Measurements from ENCODE around the gene ST8SIA6. TPM values are rescaled to one million over a fixed set of nuclear protein-coding genes. Genes with fewer than 3 reads are reported as not detected.
"Not testable (repeated sequence)": the region's sequence is repeated elsewhere in the genome, so short reads cannot be mapped to it uniquely, and the experiment has no call there.

Gene ST8SIA6
- polyA plus RNA-seq, 1 donor: 1.3 TPM

DNA sequence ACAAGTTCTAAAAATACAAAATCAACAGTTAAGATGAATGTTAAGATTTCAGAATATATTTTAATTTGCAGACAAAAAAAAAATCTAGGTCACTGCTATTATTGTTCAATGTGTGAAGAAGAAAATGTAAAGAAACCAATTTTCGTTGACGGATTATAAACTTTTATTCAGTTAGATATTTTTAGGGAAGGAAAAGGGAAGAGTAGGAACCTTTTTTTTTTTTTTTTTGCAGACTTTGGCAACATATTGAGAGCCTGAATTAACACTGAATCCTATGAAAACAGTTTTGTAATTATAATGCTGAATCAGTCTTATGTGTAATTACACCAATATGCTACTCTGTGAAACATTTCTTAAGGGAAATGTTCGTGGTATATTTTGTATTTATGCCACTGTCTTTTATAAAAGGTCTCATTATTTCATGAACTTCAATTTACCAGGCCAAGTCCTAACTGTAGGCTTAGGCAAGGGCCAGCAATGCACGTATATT lies 106.3 kb downstream of the ST8SIA6 start:
- no peak for DNase-seq (ENCODE audit: low read depth)

DNA sequence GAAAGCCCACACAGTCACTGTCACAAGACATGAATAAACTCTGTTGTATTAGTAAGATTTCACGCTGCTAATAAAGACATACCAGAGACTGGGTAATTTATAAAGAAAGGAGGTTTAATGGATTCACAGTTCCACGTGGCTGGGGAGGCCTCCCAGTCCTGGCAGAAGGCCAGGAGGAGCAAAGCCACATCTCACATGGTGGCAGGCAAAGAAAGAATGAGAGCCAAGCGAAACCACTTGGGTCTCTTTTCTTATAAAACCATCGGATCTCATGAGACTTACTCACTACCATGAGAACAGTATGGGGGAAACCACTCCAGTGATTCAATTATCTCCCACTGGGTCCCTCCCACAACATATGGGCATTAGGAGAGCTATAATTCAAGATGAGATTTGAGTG lies 110.2 kb downstream of the ST8SIA6 start:
- no peak for DNase-seq (ENCODE audit: low read depth)

DNA sequence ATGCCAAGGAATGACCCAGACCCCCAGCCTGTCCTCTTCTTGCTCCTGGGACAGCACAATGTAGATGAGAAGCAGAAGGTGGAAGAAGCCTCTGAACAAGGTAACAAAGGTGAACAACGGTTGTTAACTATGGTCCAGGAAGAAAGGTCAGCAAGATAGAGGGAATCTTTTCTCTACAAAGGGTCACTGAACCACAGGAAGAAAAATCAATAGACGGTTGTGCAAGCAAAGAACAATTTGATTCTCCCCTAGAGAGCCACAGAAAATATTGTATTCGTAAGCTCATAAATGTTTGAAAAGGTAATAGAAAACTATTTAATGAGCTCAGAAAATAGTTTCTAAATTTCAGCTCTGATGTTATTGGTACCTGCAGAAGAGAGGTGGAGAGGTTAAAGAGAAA lies 111.3 kb downstream of the ST8SIA6 start:
- no peak for DNase-seq (ENCODE audit: low read depth)

DNA sequence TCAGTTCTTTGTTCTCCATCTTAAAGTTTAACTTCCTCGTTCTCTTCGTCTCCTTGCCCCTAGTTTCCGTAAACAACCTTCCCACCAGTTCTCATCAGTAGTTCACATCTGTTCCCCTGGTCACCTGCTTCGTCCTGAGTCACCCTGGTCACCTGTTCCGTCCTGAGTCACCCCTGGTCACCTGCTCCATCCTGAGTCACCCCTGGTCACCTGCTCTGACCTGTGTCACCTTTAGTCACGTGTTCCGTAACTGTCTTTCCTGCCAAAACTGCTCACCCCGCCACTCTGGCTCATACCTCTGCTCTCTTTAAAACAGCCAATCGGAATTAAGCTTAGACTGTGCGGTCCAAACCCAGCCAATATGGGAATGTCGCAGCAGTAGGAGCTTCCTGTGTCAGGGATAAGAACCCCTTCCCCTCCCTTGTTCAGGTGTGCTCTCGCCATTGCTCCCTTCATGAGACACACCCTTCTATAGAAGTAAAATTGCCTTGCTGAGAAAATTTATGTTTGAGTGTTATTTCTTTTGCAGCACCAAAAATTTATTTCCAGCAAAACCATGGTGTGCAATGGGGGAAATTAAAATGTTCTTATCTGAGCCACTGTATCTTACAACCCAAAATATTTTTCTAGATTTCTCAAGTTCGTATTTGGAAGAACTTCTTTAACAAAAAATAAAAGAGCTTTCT lies 114.1 kb downstream of the ST8SIA6 start:
- DNase-seq (ENCODE audit: low read depth): no peak

DNA sequence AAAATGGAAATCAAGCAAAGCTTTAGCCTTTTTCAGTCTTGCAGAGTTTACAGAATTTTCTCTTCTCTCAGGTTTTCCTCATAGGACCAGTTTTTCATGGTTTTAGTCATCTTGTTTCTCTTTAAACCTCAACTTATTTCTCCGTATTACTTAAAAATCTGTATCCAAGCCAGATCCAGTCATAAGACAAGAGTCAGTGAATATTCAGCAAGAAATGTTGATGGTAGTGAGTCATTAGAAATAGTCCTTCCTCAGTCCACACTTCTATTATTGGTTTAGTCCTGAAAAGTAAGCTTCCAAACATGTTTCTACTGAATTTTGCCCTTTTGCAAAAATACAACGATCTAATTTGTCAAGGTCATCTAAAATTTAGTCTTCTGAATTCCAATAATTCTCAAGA lies 119.3 kb downstream of the ST8SIA6 start:
- DNase-seq (ENCODE audit: low read depth): no peak

DNA sequence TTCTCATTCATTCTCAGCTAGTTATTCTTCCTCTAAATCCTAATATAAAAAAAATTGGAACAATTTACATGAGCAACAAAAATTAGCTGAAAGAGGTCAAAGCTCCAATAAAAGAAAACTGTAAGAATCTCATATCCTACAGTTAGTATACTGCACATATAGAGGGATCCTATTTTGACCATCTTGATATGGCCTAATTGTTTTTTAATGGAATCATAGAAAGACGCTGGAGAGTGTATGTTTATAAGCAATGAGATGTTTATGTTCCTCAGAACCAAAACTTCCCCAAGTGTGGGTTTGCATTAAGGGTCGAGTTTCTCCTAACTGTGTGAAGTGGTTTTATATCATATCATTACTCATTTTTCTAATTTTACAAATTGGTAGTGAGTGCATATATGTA lies 123.9 kb downstream of the ST8SIA6 start:
- DNase-seq (ENCODE audit: low read depth): no peak

DNA sequence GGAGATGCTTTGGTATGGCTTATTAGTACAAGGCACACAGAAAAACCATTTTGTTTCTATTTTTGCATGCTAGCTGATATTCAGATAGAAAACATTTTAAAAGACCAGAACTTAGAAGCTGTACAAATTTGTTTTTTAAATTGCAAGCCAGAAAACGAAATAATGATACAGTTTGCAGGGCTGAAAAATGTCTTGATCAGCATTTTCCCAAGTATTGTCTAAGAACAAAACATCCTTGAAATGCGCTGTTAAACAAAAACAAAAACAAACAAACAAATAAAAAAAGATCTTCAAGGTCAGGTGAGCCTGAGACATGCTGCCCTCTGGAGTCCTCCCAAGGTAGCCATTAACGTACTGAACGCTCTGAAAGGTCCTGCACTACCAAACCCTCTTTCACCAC lies 128.0 kb downstream of the ST8SIA6 start:
- DNase-seq (ENCODE audit: low read depth): no peak

DNA sequence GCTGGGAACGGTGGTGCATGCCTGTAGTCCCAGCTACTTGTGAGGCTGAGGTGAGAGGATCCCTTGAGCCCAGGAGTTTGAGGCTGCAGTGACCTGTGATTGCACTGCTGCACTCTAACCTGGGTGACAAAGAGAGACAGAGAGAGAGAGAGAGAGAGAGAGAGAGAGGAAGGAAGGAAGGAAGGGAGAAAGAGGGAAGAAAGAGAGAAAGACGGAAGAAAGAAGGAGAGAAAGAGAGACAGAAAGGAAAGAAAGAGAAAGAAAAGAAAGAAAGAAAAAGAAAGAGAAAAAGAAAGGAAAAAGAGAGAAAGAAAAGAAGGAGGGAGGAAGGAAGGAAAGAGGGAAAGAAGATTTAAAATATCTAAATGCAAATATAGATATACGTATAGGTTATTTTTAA lies 132.4 kb downstream of the ST8SIA6 start:
- DNase-seq (ENCODE audit: low read depth): not testable (repeated sequence)

DNA sequence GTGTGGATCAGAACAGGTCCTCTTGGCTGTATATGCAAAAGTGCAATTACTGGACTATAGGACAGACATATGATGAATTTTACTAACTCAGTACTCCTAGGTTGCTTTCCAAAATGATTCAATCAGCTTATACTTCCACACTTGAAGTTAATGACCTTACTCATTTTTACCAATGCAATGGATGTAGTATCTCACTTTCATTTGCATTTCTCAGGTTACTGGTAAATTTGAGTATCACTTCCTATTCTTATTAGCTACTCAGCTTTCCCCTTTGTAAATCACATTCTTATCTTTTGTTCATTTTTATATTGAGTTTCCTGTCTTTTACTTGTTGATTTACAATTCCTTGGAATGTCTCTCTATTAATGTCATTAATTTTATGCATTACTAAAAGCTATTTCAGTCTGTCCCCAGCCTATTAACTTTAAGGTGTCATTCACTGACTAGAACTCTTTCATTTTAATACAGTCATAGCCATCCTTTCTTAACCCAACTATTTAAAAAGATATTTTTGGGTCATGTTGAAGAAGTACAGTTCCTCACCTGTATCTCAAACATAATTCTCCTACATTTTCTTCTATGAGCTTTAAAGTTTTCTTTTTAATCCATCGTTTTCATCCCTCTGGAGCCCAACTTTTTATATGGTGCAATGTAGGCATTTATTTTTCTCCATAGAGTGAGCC lies 137.8 kb downstream of the ST8SIA6 start:
- no peak for DNase-seq (ENCODE audit: low read depth)

DNA sequence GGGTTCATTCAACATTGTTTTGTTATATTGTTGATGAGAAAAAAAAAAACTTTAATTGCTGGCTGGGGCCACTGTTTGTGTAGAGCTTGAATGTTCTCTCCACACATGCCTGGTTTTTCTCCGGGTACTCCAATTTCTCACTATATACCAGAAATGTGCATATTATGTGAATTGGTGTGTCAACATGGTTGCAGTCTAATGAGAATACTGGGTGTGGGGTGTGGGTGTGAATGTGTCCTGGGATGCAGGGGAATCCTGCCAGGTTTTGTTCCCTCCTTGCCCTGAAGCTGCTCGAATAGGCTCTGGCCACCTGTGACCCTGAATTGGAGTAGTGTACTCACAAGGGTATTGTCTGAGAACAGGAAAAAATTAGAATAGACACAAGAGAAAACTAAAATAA lies 145.0 kb downstream of the ST8SIA6 start:
- no peak for DNase-seq (ENCODE audit: low read depth)

DNA sequence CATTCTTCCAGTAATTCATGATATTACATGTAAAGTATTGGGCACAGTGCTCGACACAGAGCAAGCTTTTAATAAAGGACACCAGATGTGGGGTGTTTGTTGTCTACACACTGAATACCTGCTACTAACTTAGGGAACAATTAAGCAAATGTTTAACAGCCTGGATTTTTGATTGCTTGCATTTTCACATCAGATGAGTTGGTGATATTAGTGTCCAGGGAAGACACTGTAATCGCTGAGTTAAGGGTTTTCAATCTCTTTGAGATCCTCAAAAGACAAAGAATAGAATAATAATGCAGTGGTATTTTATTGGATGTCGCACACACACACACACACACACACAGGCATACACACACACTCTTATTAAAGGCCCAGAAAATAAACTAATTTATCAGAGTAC lies 147.3 kb downstream of the ST8SIA6 start:
- DNase-seq (ENCODE audit: low read depth): no peak

DNA sequence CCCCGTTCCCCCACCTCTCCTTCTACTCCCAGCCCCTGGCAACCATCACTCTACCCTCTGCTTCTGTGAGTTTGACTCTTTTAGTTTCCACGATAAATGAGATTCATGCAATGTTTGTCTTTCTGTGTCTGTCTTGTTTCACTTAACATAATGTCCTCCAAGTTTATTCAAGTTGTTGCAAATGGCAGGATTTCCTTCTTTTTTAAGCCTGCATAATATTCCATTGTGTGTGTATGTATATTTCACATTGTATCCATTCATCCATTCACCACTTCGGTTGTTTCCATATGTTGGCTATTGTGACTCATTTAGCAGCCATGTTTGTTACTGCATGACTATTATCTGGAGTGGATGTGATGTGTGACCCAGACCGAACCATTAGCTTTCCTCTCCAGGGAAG lies 162.0 kb downstream of the ST8SIA6 start:
- DNase-seq (ENCODE audit: low read depth): no peak

DNA sequence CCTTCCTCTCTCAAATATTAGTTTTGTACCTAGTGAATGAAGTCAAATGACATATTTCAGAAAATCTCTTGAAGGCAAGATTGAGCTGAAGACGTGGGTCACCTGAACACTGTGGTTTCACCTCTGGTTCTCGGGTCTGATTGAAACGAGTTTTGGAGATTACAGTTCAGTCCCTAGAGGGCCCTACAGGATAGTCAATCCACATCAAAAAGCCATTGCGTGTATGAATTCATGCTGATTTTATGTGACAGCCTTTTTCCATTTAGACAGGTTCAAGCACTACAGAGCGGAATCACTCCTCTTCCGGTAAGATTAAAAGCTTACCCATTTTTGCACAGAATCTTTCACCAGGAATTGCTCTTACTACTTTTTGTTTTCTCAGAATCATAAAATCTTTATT lies 164.2 kb downstream of the ST8SIA6 start:
- no peak for DNase-seq (ENCODE audit: low read depth)

DNA sequence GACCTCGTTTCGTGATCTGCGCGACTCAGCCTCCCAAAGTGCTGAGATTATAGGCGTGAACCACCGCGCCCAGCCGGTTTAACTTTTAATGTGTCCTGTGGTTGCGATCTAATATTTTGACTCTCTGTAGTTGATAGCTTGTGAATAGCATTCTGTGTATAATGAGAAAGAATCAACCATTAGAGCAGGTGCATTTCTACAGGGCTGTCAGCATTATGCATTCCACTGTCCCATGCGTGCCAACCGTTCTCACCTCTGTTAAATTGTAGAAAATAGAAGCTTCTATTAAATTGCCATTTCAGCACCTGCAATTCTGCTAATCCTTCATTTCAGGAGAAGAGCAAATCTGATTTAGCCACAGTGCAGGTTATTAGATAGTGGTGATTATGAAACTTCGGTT lies 164.6 kb downstream of the ST8SIA6 start:
- DNase-seq (ENCODE audit: low read depth): no peak

DNA sequence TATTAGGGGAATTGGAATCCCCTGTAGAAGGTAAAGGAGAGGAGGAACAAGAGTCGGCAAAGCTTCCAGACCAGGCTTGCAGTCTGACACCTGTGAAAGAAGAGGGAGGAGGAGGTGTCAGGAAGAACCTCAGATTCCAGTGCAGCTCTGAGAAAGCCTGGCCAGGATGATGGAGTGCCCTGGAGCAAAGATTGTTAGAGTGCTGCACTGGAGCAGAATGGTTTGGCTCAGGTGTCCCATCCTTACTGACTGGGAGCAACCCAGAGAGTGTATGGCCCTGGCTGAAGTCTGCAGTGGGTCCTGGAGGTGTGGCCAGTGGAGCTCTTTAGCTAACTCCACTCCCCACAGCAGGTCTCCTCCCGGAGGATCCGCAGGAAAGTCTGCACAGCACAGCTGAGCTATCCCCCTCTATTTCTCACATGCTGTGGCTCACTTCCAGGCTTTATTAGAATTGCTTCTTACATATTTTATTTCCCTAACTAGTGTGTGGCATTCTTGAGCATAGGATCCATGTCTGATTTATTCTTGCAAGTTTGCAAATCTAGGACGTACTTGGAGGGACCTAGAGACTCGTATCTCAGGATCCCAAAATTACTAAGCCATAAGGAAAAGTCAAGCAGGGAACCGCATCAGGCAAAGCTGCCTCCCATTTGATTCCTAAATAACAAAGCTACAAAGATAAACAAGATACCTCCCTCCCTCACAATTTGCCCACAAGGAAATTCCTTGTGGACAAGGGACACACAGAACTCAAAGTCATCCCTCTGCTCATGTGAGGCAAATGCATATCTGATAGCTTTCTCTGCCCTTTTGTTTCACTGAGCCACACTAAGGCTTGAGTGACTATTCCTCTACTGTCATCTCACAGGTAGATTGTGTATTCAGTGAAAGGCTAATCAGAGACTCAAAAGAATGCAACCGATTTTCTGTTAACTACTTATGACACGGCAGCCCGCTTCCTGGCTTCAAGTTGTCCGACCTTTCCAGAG lies 167.5 kb downstream of the ST8SIA6 start:
- no peak for DNase-seq (ENCODE audit: low read depth)

DNA sequence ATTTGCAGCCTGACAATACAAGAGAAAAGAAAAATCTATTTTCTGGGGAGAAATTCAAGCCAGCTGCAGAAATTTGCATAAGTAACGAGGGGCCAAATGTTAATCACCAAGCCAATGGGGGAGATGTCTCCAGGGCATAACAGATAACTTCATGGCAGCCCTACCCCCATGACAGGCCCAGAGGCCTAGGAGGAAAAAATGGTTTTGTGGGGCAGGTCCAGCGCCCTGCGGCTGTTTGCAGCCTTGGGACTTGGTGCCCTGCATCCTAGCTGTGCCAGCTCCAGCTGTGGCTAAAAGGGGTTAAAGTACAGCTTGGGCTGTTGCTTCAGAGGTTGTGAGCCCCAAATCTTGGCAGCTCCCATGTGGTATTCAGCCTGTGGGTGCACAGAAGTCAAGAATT lies 172.1 kb downstream of the ST8SIA6 start:
- no peak for DNase-seq (ENCODE audit: low read depth)

DNA sequence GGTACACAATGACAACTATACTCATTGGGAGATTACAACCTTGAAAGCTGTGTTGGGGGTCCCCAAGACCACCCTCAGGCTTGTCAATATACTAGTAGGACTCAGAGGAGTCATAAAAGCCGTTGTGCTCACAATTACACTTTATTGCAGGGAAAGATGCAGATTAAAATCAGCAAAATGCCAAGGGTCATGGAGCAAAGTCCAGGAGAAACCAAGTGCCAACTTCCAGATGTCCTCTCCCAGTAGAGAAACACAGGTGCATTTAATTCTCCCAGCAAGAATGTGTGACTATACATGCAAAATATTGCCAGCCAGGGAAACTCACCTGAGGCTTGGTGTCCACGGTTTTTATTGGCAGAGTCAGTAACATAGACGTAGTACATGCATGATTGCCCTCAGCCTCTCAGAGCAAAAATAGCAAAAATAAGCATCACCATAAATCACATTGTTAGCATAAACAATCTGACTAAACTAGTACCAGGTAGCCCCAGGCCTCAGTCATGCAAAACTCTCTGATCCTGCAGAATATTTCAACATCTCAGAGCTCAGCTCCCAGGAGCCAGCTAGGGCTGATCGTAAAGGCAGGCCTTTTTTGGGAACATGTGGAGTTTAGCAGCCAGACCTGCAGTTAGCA lies 175.7 kb downstream of the ST8SIA6 start:
- DNase-seq (ENCODE audit: low read depth): no peak

DNA sequence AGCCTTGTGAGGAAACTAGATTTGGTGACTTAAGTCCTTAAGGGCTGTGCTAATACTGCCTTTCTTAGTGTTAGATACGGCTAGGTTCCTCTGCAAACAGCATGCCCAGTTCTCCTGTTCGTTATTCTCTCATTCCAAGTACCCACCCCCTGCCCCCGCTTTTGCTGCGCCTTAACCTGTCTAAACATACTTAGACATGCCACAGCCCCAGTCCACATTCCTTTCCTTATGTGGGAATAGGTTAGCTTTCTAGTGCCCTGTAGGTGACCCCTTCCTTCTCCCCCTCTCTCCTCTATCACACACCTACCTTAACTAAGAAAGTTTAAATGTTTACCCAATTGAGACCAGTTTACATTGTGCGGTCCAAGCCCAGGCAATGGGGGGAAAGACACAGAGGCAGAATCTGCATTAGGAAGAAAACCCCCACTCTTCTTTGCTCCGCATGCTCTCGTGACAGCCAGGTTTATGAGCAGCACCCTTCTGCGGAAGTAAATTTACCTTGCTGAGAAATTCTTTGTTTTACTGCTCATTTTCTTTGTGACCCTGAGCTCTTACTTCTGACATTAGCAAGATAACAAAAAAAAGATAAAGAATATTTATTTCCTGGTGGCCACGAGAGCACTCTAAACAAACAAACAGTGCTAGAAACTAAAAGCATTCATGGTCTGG lies 177.5 kb downstream of the ST8SIA6 start:
- DNase-seq (ENCODE audit: low read depth): no peak

DNA sequence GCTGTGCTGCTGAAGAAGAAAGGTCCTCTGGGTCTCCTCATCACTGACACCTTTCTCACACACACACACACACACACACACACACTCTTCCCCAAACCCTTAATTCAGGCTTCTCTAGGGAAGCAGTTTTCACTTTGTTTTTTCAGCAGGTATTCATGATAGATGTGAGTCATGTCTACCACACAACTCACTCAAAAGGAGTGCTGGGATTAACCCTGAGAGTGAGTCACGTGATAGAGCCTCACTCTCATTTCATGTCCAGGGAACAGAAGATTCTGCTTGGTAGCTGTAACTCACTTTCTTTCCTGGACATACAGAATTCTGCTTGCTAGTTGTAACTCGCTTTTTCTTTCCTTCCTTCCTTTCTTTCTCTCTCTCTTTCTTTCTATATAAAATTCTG lies 181.0 kb downstream of the ST8SIA6 start:
- no peak for DNase-seq (ENCODE audit: low read depth)

DNA sequence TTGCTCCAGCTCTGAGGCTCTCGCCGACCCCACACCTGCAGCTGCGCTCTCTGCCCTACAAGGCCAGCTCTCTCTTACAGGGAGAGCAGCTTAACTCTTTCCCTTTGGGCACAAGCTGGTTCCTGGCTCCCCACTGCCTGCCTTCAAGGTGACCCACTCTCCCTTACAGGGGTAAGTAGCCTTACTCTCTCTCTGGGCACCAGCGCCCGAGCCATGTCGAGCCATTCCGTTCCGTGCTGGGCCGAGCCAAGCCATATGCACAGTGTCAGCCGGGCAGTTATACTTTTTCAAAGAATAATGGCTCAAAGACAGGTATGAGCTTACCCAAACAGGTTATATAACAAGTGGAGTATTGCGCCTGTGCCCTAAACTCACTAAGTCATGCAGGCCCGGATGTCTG lies 181.7 kb downstream of the ST8SIA6 start:
- no peak for DNase-seq (ENCODE audit: low read depth)

Measured in forelimb muscle (tissue), 1 donor.